GM19463 (cell line): ENCODE measurements around the gene USP10.

Experiments
- ATAC-seq: cut with Tn5 transposase; IDR thresholded peaks from one replicate; pipeline ENCODE4 v1.9.1; 2021; ENCODE audit warnings: mild to moderate bottlenecking, moderate library complexity; ENCODE audit not compliant: unreplicated experiment

Gene USP10

DNA sequence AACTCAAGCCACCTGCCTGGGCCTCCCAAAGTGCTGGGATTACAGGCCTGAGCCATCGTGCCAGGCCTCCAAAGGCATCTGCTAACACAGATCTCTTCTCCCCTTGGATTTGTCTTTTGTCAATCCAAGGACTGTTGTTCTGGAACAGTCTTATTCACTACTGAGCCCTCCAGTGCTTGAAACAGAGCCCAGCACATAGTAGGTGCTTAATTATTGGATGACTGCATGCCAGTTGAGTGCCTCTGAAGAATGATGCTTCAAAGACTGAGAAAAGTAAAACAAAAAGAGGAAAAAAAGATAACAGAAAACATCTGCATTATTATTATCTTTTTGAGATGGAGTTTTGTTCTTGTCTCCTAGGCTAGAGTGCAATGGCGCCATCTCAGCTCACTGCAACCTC lies 118.3 kb downstream of the USP10 start:
- no peak for ATAC-seq

- ATAC-seq, result no peak
Measured at GRCh38 chr16:84818989-84819643, 119.3 kb downstream of the USP10 start.

DNA sequence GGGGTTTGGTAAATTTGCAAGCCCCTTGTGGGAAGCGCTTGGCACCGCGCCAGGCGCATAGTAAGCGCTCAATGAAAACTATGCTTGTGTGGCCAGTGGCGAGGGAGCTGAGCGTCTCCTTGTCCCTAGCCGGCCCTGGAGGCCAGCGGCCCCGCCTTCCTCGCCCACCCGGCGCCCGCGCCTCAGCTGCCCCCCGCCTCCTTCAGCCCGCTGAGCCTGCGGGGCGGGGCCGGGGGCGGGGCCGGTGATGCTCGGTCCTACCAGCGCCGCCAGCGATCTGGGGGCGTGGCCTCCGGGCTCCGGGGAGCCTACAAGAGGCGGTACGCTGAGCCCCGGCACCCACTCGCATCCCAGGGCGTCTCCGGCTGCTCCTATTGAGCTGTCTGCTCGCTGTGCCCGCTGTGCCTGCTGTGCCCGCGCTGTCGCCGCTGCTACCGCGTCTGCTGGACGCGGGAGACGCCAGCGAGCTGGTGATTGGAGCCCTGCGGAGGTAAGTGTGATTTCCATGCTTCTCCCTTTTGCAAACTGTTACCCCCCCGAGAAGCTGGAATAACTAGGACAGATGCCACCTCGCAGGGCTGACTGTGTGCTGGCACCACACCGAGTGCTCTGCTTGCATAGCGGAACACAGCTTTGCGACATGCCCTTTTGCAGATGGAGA lies 120.0 kb downstream of the USP10 start, which contains the start of gene CRISPLD2:
Gene CRISPLD2 (plus strand): TSS at position 342 of the 661 bp plus-strand sequence. CDS start 18,511 bp downstream, outside the sequence.
- peak; percentile 75 for ATAC-seq

DNA sequence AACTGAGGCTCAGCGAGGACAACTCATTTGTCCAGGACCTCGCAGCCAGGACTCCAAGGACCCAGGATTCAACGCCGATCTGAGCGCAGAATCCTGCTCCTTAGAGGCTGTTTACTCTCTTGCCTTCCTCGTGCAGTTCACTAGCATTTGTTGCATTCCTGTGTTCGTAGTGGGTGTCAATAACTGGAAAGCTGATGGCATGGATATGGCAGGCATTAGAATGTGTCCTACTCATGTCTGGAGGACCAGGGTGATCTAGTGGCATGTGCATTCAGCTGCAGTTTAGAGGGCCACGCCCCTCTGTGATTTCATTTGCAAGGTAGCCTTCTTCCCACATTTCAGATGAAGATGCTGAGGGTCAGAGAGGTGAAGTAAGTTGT lies 120.5 kb downstream of the USP10 start:
- no peak for ATAC-seq

DNA sequence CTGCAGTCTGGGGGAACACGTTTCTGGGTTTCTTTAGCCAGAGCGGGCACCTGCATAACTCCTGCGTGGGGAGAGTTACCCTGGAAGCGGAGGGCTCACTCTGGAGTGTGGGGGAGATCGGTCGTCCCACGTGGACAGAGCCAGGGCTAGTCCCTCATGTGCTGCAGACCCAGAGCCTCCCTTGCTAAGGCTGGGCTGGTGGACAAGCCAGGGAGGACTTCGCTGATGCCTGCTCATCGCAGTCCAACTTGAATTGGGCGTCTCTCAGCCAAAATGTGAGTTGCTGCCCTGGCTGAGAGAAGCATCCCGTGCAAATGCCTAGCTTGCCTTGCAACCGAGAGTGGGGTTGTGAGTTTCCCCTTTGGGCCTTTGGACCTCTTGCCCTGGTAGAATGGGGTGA lies 121.0 kb downstream of the USP10 start:
- ATAC-seq, result no peak

DNA sequence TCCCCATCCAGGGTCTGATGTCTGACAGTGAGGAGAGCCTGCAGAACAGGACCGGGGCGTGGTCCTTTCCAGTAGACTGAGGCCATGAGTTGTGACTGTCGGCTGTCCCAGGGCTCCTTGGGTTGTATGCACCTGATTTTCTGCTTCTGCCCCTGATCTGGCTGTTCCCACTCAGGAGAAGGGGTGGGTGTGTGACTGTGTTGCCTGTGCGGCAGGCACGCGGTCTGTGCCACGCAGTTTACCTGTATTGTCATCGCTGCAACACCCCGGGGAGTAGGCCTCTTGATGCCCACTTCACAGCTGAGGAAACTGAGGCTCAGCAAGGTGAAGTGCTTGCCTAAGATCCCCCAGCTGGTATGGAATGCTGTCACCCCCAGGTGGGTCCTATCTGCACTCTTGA lies 121.4 kb downstream of the USP10 start:
- ATAC-seq, result no peak

DNA sequence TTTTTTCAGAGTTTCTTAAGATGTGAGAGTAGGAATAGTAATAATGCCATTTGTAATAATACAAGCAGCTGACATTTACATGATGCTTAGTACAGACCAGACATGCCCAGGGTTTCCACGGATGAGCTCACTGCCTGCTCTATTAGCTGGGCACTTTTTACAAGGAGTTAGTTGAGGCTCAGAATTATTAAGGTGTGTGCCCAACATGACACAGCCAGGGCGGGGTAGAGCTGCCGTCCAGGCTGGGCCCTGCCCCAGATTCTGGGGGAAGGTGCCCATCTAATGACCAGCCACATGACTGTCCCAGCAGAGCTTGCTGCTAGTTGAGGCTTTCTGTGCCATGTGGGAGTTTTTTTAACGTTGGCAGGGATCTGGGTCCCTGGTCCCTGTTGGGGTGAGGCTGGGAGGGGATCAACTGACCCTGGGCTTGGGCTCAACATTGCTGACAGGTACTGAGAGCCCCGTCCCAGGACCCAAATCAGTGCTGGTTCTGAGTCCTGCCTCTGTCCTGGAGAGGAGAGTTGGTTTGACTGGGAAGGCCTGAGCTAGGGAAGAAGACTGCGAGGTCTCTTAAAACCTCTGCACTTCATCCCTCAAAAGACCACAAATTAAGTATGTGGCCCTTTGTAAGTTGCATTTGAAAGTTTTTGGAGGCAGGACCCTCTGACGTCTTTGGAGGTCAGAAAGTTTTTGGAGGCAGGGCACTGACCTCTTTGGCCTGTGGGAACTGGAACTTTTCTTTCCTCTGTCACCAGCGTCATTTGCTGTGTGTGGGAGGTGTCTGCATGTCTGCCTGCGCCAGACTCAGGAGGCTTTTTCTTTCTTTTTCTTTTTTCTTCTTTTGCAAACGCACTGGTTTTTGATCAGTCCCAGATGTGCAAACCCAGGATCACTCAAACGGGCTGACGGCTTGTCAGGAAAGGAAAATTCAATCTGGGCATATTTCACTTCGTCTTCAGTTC lies 122.2 kb downstream of the USP10 start:
- ATAC-seq, result no peak

- ATAC-seq, result no peak
Measured at GRCh38 chr16:84822990-84823389, 123.2 kb downstream of the USP10 start.

GRCh38 chr16:84823484-84823883 lies 123.7 kb downstream of the USP10 start:
- no peak for ATAC-seq

- no peak for ATAC-seq
Measured at GRCh38 chr16:84823926-84824325, 124.1 kb downstream of the USP10 start.

DNA sequence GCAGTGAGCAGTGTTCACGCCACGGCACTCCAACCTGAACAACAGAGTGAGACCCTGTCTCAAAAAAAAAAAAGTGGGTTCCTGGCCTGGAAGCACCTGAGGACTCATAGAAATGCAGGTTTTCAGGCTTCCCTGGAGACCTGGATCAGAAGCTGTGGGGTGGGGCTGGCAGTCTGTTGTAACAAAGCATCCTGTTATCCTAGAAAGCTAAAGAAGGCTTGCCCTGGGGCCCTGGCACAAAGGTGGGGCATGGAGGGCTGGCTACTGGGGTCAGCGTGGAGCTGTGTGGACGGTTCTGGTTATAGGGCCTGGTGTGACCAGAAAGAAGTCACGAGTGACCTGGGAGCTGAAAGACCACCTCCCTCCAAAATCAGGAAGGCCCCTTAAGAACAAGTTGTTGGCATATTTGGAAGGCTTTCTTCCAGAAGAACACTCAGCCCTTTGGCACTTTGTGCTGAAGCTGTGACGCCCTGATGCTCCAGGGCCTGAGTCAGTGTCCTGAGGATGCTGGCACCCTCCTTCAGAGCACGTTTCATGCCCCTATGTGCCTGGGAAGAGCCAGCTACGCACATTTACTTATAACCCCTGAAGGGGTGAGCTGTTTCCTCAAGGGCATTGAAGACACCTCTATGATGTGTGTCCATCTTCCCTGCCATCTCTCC lies 126.2 kb downstream of the USP10 start:
- no peak for ATAC-seq

DNA sequence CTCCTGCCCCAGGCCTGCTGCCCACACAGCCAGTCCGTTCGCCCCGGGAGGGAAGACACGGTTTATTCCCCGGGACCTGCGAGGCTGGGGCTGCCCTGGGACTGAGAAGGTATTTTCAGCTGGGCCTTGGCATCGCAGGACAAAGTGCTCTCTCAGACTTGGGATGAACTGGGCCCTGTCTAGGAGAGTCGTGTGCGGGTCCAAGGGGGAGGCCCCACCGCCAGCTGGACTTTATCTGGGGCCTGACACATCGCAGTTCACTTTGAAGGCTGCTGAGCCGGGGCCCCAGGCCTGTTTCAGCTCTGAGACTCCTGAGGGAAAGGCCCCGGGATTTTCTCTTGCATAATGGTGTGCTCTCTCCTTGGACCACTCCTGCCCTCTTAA lies 126.8 kb downstream of the USP10 start:
- no peak for ATAC-seq

- ATAC-seq, result no peak
Measured at GRCh38 chr16:84827131-84827574, 127.4 kb downstream of the USP10 start.

- ATAC-seq, result no peak
Measured at GRCh38 chr16:84827897-84828296, 128.1 kb downstream of the USP10 start.

- ATAC-seq, result no peak
Measured at GRCh38 chr16:84828322-84828721, 128.5 kb downstream of the USP10 start.
